ENCODE data around the gene GHRH.

DNA sequence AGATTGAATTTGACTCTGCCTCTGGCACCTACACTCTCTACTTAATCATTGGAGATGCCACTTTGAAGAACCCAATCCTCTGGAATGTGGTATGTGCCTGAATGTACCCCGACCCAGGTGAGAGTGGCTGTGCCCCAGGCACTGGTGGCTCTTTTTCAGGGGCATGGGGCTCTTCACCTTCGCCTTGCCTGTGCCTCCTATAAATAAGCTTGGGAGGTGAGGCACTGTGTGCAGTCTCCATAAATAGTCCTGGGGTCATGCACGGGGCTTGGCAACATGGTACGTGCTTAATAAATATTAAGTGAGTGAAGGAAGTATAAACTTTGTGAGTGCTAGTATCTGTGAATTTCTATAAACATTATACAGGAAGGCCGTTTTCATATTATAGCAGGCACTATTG lies 33.0 kb downstream of the GHRH start:
- TF ChIP-seq, protein P1, sequence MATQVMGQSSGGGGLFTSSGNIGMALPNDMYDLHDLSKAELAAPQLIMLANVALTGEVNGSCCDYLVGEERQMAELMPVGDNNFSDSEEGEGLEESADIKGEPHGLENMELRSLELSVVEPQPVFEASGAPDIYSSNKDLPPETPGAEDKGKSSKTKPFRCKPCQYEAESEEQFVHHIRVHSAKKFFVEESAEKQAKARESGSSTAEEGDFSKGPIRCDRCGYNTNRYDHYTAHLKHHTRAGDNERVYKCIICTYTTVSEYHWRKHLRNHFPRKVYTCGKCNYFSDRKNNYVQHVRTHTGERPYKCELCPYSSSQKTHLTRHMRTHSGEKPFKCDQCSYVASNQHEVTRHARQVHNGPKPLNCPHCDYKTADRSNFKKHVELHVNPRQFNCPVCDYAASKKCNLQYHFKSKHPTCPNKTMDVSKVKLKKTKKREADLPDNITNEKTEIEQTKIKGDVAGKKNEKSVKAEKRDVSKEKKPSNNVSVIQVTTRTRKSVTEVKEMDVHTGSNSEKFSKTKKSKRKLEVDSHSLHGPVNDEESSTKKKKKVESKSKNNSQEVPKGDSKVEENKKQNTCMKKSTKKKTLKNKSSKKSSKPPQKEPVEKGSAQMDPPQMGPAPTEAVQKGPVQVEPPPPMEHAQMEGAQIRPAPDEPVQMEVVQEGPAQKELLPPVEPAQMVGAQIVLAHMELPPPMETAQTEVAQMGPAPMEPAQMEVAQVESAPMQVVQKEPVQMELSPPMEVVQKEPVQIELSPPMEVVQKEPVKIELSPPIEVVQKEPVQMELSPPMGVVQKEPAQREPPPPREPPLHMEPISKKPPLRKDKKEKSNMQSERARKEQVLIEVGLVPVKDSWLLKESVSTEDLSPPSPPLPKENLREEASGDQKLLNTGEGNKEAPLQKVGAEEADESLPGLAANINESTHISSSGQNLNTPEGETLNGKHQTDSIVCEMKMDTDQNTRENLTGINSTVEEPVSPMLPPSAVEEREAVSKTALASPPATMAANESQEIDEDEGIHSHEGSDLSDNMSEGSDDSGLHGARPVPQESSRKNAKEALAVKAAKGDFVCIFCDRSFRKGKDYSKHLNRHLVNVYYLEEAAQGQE (IDR thresholded peaks at IDR 0.05) = no peak
- TF ChIP-seq, protein P2, sequence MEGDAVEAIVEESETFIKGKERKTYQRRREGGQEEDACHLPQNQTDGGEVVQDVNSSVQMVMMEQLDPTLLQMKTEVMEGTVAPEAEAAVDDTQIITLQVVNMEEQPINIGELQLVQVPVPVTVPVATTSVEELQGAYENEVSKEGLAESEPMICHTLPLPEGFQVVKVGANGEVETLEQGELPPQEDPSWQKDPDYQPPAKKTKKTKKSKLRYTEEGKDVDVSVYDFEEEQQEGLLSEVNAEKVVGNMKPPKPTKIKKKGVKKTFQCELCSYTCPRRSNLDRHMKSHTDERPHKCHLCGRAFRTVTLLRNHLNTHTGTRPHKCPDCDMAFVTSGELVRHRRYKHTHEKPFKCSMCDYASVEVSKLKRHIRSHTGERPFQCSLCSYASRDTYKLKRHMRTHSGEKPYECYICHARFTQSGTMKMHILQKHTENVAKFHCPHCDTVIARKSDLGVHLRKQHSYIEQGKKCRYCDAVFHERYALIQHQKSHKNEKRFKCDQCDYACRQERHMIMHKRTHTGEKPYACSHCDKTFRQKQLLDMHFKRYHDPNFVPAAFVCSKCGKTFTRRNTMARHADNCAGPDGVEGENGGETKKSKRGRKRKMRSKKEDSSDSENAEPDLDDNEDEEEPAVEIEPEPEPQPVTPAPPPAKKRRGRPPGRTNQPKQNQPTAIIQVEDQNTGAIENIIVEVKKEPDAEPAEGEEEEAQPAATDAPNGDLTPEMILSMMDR (IDR thresholded peaks at IDR 0.05; ENCODE audit: low read depth, low read length, missing input control) = no peak
- TF ChIP-seq, protein P3, sequence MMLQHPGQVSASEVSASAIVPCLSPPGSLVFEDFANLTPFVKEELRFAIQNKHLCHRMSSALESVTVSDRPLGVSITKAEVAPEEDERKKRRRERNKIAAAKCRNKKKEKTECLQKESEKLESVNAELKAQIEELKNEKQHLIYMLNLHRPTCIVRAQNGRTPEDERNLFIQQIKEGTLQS (IDR thresholded peaks at IDR 0.05) = no peak
- TF ChIP-seq TAF1 (conservative IDR thresholded peaks at IDR 0.05) (no peak), FOXA1 (IDR thresholded peaks at IDR 0.05) (no peak), JUND (IDR thresholded peaks at IDR 0.05) (no peak)
- TF ChIP-seq, protein P4, sequence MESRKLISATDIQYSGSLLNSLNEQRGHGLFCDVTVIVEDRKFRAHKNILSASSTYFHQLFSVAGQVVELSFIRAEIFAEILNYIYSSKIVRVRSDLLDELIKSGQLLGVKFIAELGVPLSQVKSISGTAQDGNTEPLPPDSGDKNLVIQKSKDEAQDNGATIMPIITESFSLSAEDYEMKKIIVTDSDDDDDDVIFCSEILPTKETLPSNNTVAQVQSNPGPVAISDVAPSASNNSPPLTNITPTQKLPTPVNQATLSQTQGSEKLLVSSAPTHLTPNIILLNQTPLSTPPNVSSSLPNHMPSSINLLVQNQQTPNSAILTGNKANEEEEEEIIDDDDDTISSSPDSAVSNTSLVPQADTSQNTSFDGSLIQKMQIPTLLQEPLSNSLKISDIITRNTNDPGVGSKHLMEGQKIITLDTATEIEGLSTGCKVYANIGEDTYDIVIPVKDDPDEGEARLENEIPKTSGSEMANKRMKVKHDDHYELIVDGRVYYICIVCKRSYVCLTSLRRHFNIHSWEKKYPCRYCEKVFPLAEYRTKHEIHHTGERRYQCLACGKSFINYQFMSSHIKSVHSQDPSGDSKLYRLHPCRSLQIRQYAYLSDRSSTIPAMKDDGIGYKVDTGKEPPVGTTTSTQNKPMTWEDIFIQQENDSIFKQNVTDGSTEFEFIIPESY (IDR thresholded peaks at IDR 0.05) = no peak

Data from liver (tissue), 3 donors.